Left lung (tissue), 10 donors: ENCODE results near the gene POLA2. TPM values are rescaled to one million over a fixed set of nuclear protein-coding genes. Genes with fewer than 3 reads are reported as not detected.

Source experiments
- ATAC-seq: fragments of 200-7000 bp; cut with Tn5 transposase; one replicate; pipeline ENCODE4 v1.9.1; 2020; ENCODE audit warnings: moderate library complexity
- DNase-seq, 4 donors: peaks; one replicate each; pipeline ENCODE4 v3.0.0-alpha.2; 2013 to 2020
- H3K27ac ChIP-seq, 2 donors: fragments of 200-600 bp; sonication (generic) in 1 of 2; one replicate each; pipeline versions ENCODE4 v1.5.0 to v1.8.0; 2020 to 2021
- H3K27me3 ChIP-seq, 2 donors: fragments of 200-600 bp; sonication (generic) in 1 of 2; one replicate each; pipeline versions ENCODE4 v1.5.0 to v1.8.0; 2020 to 2021
- H3K36me3 ChIP-seq, 2 donors: fragments of 200-600 bp; sonication (generic) in 1 of 2; one replicate each; pipeline versions ENCODE4 v1.5.0 to v1.8.0; 2020 to 2021
- H3K4me1 ChIP-seq, 2 donors: fragments of 200-600 bp; one replicate each; pipeline ENCODE4 v1.8.0; 2021
- H3K4me3 ChIP-seq, 2 donors: fragments of 200-600 bp; sonication (generic) in 1 of 2; one replicate each; pipeline versions ENCODE4 v1.5.0 to v1.8.0; 2020 to 2021; ENCODE audit warnings: mild to moderate bottlenecking in 1 of 2
- H3K9me3 ChIP-seq, 2 donors: fragments of 200-600 bp; sonication (generic) in 1 of 2; one replicate each; pipeline versions ENCODE4 v1.5.0 to v1.8.0; 2020 to 2021
- intact Hi-C, 2 donors: fragments of 100-400 bp; cut with DNase I; formaldehyde crosslinking; loops; one replicate each; pipeline versions ENCODE4 v1.11.2 to v1.14.2; 2022
- polyA plus RNA-seq, 6 donors: library from polyadenylated mRNA; unstranded; fragments of 120-200 nt; gene quantifications; one replicate each; pipeline ENCODE4 v1.2.1, GENCODE V29; 2013; ENCODE audit not compliant: insufficient read length in 6 of 6
- total RNA-seq, 2 donors: library from RNA; stranded (reverse); fragmentation: NEBNext Ultra II Directional; extraction: Animal tissue kit (Norgen Biotek cat#: 25700); gene quantifications; one replicate each; pipeline ENCODE4 v1.2.1, GENCODE V29; 2021
- TF ChIP-seq, protein P1 (sequence below), 2 donors: fragments of 200-600 bp; sonication (generic) in 1 of 2; IDR thresholded peaks; one replicate each; pipeline versions ENCODE4 v1.5.0 to v1.8.0; 2021; ENCODE audit warnings: antibody characterized with exemption in 2 of 2
- donor health status: DM: no; HTN: yes; CAD: no.
- donor health status: DM: no; HTN: no; CAD: no.

The POLA2 gene
- total and polyA plus RNA-seq, 8 donors, result 9.4 to 30.2 (median 21.1) TPM

DNA sequence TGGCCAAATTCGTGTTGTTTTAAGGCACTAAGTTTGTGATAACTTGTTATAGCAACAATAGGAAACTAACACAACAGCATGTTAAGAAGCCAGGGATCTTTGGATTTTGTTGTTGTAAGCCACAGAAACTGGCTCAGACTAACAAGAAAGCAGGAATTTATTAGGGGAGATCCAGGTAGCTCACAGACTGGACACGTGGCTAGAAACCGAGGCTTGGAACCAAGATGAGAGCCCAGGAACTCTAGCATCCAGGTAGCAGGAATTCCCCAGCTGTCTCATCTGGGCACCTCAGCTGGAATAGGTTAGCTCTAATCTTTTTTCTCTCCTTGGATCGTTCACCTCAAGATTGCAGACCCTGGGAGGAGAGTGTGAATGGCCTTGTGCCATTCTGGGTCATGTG lies 24.9 kb downstream of the POLA2 start:
- H3K27ac ChIP-seq, result no peak overlapping the region
- ATAC-seq (no peak), DNase-seq (no peak)
- no peaks in the 10 kb centered on the region for H3K27me3 ChIP-seq
- no peak overlapping the region for H3K4me3 ChIP-seq
- H3K36me3 ChIP-seq, result peaks cover 0 to 63% of the 10 kb centered on the region in 2 donors
- TF ChIP-seq, protein P1, sequence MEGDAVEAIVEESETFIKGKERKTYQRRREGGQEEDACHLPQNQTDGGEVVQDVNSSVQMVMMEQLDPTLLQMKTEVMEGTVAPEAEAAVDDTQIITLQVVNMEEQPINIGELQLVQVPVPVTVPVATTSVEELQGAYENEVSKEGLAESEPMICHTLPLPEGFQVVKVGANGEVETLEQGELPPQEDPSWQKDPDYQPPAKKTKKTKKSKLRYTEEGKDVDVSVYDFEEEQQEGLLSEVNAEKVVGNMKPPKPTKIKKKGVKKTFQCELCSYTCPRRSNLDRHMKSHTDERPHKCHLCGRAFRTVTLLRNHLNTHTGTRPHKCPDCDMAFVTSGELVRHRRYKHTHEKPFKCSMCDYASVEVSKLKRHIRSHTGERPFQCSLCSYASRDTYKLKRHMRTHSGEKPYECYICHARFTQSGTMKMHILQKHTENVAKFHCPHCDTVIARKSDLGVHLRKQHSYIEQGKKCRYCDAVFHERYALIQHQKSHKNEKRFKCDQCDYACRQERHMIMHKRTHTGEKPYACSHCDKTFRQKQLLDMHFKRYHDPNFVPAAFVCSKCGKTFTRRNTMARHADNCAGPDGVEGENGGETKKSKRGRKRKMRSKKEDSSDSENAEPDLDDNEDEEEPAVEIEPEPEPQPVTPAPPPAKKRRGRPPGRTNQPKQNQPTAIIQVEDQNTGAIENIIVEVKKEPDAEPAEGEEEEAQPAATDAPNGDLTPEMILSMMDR (IDR thresholded peaks at IDR 0.05), result no peak
- no peaks in the 10 kb centered on the region for H3K9me3 ChIP-seq
- H3K4me1 ChIP-seq, result peaks cover 20 to 33% of the 10 kb centered on the region in 2 donors
- intact Hi-C loops, result no loop called here

DNA sequence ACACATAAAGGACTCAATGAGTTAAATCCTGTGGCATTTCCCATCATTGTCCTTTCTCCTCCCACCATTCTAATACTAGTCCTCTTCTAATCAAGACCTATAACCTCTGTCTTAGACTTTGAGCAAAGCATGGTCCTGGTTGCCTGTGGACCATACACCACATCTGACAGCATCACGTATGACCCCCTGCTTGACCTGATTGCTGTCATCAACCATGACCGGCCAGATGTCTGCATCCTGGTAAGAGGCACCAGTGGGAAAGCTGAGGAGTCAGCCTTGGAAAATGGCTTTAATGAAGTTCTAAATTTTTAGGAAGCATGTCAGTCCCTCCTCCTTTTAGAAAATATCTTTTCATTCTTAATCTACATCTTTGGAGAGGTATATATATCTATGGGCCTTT lies 25.8 kb downstream of the POLA2 start:
- TF ChIP-seq, protein P1 (IDR thresholded peaks at IDR 0.05), result no peak
- no peaks in the 10 kb centered on the region for H3K9me3 ChIP-seq
- ATAC-seq (no peak), DNase-seq (no peak)
- intact Hi-C loops, result no loop called here
- no peaks in the 10 kb centered on the region for H3K27me3 ChIP-seq
- peaks cover 0 to 53% of the 10 kb centered on the region in 2 donors for H3K36me3 ChIP-seq
- H3K4me1 ChIP-seq, result peaks cover 29 to 42% of the 10 kb centered on the region in 2 donors
- H3K4me3 ChIP-seq, result no peak overlapping the region
- no peak overlapping the region for H3K27ac ChIP-seq

DNA sequence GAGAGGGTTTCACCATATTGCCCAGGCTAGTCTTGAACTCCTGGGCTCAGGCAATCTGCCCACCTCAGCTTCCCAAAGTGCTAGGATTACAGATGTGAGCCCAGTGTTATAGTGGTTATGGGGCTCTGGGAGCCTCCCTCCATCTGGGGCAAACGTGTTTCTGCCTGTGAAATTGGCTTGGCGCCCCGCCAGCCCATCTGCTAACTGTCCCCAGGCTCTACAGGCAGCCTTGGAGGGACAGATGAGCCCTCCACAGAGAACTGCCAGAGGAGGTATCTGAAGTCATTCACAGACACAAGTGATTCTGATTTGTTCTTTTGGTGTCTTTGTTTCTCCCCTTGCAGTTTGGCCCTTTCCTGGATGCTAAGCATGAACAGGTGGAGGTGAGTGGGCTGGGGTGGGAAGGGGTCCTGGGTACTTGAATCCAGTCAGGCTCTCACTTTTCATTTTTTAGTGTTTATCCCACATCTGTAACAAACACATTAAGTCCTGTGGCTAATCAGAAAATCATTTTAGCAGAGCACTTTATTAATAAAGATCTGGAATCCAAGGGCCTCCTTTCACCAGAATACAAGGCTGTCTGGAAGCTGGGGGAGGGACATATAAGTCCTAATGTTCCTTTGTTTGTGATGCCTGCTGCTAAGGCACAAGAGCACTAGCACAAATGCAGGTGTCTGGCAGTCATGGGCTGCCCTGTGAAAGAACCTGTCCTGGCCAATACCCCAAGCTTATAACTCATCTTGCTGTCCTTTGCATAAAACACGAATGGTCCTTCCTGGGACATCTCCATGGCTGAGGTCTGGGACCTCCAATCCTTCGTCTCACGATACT lies 27.2 kb downstream of the POLA2 start:
- Histone ChIP-seq H3K9me3 (no peaks in the 10 kb centered on the region), H3K27me3 (no peaks in the 10 kb centered on the region), H3K4me1 (peaks cover 29 to 55% of the 10 kb centered on the region in 2 donors), H3K27ac (peak overlapping the region in 1 of 2 donors; percentile 97), H3K36me3 (peaks cover 0 to 40% of the 10 kb centered on the region in 2 donors), H3K4me3 (no peak overlapping the region)
- TF ChIP-seq, protein P1 (IDR thresholded peaks at IDR 0.05), result no peak
- ATAC-seq (no peak), DNase-seq (no peak)
- intact Hi-C loops, result no loop called here

DNA sequence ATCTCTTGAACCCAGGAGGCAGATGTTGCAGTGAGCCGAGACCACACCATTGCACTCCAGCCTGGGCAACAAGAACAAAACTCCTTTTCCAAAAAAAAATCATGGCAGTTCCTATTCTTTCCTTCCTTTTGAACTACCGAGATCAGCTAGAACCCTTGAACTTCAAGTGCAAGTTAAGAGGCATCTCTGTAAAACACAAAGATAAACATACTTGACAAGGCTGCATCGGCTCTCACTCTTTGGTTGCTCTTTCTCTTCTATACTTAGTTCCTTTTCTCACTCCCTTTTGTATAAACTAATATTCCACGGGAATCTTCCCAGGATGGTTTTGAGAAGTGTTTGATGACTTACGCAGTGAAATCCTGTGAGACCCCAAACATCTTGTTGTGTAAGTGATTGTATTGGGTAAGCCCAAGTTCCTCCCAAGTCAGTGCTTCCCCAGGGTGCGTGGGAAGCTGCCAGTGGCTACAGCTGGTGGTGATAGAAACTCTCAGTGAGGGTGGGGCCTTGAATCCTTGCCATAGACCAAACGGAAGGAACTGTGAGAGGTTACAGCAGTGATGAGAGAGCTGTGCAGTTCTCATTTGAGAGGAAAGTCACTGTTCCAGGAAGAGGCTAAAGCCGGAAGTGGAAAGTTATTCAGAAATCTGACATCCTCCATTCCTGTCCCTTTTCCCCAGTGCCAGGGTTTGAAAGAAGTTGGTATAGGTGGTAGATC lies 28.8 kb downstream of the POLA2 start:
- no peaks in the 10 kb centered on the region for H3K9me3 ChIP-seq
- H3K27me3 ChIP-seq, result no peaks in the 10 kb centered on the region
- peak overlapping the region; percentile 89 to 97 for H3K27ac ChIP-seq
- peaks cover 29 to 56% of the 10 kb centered on the region in 2 donors for H3K4me1 ChIP-seq
- TF ChIP-seq, protein P1 (IDR thresholded peaks at IDR 0.05), result no peak
- peak; percentile 84 for ATAC-seq
- H3K36me3 ChIP-seq, result peaks cover 0 to 43% of the 10 kb centered on the region in 2 donors
- intact Hi-C loops, result no loop called here
- DNase-seq, result peak; percentile 84 to 94 (median 88)
- H3K4me3 ChIP-seq, result peak overlapping the region in 1 of 2 donors; percentile 6

DNA sequence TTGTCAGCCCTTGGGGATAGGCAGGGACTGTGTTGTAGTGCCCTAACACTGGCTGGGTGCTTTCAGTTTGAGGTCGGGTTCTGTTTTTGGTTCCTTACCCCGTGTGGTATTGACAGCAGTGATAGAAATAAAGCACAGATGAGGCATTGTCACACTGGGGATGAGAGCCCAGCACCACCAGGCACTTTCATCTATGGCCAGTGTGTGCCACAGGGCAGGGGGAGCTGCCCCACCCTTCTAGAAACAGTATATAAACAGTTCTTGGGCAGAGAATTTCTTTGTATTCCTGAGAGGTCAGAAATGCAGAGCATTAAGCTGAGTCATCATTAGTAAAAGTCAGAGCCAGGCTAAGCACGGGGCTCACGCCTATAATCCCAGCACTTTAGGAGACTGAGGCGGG lies 29.9 kb downstream of the POLA2 start:
- TF ChIP-seq, protein P1 (IDR thresholded peaks at IDR 0.05), result no peak
- H3K27ac ChIP-seq, result peak overlapping the region; percentile 89 to 97
- ATAC-seq (peak; percentile 79), DNase-seq (no peak)
- peaks cover 0 to 44% of the 10 kb centered on the region in 2 donors for H3K36me3 ChIP-seq
- H3K4me1 ChIP-seq, result peaks cover 29 to 56% of the 10 kb centered on the region in 2 donors
- no peaks in the 10 kb centered on the region for H3K27me3 ChIP-seq
- H3K9me3 ChIP-seq, result no peaks in the 10 kb centered on the region
- peak overlapping the region; percentile 6 to 7 for H3K4me3 ChIP-seq
- intact Hi-C loops, result no loop called here
